K562 (cell line): Measurements from ENCODE around the gene ITPRIPL2. TPM values are rescaled to one million over a fixed set of nuclear protein-coding genes. Genes with fewer than 3 reads are reported as not detected.

Experiments
- TAL1 ChIP-seq: fragments of 450-650 bp; IDR thresholded peaks from 2 replicates; pipeline ENCODE4 v1.6.1; 2016; ENCODE audit warnings: mild to moderate bottlenecking
- polyA plus RNA-seq, 8 experiments: library from polyadenylated mRNA; depleted of rRNA in 4 of 8; stranded (reverse) in 5 of 8; unstranded in 3 of 8; fragments of >200 nt; fragmentation: Nextera tagmentation in 2 of 8; fragmentation: Illumina TruSeq in 1 of 8; extraction: Ambion mirVana in 2 of 8; extraction: Trizol in 1 of 8; gene quantifications; 2 replicates each; pipeline versions ENCODE4 v1.2.1 to v1.2.3, GENCODE V29; 2011 to 2014; ENCODE audit warnings: inconsistent platforms in 1 of 8, missing spikeins in 1 of 8
- total RNA-seq, 7 experiments: library from RNA; depleted of rRNA in 6 of 7; stranded (reverse); fragments of >200 nt in 6 of 7; fragmentation: Illumina TruSeq in 2 of 7; extraction: Trizol in 2 of 7; gene quantifications; 2 replicates each; pipeline versions ENCODE4 v1.2.1 to v1.2.3, GENCODE V29; 2011 to 2021; ENCODE audit warnings: low replicate concordance in 1 of 7
- TF ChIP-seq, protein P1 (sequence below): fragments of 450-650 bp; IDR thresholded peaks from 2 replicates; pipeline ENCODE4 v1.6.1; 2016; ENCODE audit warnings: mild to moderate bottlenecking, moderate library complexity

ITPRIPL2 gene
- total and polyA plus RNA-seq, 9 of the 15 experiments (the other 6 are each of a cell fraction or from before 2014, with no cell fraction given): 0.04 to 2.2 (median 0.58) TPM

DNA sequence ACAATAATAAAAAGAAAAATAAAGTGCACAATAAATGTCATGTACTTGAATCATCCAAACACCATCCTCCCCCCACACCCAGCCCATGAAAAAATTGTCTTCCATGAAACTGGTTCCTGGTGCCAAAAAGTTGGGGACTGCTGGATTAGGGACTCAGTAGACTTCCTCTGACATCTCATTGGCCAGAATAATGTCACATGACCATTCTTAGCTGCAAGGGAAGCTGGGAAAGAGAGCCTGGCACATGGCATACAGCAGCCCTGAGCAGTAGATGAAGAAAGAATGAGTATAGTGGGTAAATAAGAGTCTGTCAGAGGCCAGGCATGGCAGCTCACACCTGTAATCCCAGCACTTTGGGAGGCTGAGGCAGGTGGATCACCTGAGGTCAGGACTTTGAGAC lies 12.5 kb downstream of the ITPRIPL2 start (continued):
- TF ChIP-seq, protein P1, sequence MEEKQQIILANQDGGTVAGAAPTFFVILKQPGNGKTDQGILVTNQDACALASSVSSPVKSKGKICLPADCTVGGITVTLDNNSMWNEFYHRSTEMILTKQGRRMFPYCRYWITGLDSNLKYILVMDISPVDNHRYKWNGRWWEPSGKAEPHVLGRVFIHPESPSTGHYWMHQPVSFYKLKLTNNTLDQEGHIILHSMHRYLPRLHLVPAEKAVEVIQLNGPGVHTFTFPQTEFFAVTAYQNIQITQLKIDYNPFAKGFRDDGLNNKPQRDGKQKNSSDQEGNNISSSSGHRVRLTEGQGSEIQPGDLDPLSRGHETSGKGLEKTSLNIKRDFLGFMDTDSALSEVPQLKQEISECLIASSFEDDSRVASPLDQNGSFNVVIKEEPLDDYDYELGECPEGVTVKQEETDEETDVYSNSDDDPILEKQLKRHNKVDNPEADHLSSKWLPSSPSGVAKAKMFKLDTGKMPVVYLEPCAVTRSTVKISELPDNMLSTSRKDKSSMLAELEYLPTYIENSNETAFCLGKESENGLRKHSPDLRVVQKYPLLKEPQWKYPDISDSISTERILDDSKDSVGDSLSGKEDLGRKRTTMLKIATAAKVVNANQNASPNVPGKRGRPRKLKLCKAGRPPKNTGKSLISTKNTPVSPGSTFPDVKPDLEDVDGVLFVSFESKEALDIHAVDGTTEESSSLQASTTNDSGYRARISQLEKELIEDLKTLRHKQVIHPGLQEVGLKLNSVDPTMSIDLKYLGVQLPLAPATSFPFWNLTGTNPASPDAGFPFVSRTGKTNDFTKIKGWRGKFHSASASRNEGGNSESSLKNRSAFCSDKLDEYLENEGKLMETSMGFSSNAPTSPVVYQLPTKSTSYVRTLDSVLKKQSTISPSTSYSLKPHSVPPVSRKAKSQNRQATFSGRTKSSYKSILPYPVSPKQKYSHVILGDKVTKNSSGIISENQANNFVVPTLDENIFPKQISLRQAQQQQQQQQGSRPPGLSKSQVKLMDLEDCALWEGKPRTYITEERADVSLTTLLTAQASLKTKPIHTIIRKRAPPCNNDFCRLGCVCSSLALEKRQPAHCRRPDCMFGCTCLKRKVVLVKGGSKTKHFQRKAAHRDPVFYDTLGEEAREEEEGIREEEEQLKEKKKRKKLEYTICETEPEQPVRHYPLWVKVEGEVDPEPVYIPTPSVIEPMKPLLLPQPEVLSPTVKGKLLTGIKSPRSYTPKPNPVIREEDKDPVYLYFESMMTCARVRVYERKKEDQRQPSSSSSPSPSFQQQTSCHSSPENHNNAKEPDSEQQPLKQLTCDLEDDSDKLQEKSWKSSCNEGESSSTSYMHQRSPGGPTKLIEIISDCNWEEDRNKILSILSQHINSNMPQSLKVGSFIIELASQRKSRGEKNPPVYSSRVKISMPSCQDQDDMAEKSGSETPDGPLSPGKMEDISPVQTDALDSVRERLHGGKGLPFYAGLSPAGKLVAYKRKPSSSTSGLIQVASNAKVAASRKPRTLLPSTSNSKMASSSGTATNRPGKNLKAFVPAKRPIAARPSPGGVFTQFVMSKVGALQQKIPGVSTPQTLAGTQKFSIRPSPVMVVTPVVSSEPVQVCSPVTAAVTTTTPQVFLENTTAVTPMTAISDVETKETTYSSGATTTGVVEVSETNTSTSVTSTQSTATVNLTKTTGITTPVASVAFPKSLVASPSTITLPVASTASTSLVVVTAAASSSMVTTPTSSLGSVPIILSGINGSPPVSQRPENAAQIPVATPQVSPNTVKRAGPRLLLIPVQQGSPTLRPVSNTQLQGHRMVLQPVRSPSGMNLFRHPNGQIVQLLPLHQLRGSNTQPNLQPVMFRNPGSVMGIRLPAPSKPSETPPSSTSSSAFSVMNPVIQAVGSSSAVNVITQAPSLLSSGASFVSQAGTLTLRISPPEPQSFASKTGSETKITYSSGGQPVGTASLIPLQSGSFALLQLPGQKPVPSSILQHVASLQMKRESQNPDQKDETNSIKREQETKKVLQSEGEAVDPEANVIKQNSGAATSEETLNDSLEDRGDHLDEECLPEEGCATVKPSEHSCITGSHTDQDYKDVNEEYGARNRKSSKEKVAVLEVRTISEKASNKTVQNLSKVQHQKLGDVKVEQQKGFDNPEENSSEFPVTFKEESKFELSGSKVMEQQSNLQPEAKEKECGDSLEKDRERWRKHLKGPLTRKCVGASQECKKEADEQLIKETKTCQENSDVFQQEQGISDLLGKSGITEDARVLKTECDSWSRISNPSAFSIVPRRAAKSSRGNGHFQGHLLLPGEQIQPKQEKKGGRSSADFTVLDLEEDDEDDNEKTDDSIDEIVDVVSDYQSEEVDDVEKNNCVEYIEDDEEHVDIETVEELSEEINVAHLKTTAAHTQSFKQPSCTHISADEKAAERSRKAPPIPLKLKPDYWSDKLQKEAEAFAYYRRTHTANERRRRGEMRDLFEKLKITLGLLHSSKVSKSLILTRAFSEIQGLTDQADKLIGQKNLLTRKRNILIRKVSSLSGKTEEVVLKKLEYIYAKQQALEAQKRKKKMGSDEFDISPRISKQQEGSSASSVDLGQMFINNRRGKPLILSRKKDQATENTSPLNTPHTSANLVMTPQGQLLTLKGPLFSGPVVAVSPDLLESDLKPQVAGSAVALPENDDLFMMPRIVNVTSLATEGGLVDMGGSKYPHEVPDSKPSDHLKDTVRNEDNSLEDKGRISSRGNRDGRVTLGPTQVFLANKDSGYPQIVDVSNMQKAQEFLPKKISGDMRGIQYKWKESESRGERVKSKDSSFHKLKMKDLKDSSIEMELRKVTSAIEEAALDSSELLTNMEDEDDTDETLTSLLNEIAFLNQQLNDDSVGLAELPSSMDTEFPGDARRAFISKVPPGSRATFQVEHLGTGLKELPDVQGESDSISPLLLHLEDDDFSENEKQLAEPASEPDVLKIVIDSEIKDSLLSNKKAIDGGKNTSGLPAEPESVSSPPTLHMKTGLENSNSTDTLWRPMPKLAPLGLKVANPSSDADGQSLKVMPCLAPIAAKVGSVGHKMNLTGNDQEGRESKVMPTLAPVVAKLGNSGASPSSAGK: peak; percentile 60
- no peak for TF ChIP-seq TAL1
